Stromal cell of bone marrow (primary cell): Measurements from ENCODE around the gene APBA1.

Experiments used
- DNase-seq: peaks from one replicate; pipeline ENCODE4 v3.0.0-alpha.2; 2012; ENCODE audit warnings: low read depth

Gene APBA1

DNA sequence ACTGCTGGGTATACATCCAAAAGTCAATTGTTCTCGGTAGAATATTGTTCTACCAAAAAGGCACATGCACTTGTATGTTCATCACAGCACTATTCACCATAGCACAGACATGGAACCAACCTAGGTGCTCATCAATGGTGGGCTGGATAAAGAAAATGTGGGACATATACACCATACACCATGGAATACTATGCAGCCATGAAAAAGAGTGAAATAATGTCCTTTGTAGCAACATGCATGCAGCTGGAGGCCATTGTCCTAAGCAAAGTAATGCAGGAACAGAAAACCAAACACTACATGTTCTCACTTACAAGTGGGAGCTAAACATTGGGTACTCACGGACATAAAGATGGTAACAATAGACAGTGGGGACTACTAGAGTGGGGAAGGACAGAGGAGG, 145.5 kb downstream of the APBA1 start:
- DNase-seq, result no peak

DNA sequence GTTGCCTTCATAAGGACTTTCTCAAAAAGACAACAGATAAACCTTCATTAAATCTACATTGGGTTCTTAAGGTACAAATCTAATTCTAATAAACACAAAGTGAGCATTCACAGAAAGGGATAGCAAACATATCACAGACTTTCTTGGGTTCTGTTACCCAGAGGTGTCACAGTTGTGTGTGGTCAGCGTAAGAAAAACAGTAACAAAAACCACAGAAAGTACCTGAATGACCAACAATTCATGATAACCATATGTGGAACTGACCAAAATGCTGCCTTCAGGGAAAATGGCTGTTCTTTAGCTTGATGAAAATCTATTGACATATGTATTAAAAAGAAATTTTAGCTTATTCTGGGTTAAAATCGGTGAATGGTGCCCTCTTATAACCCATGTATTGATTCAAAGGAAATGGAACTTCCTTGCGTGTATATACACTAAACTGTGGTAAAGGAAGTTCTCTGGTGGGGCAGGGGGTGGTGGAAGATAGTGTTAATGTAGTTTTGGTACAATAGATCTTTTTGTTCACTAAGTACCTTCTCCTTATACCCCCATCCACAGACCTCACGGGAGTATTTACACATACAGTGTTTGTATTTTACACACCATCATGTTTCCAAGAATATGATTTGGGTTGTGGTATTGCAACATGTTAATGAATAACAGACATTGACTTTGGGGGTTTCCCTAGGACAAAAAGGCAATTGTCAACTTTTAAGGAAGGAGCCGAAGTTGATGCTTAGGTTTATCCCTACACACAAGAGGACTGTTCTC, 152.5 kb downstream of the APBA1 start:
- no peak for DNase-seq

DNA sequence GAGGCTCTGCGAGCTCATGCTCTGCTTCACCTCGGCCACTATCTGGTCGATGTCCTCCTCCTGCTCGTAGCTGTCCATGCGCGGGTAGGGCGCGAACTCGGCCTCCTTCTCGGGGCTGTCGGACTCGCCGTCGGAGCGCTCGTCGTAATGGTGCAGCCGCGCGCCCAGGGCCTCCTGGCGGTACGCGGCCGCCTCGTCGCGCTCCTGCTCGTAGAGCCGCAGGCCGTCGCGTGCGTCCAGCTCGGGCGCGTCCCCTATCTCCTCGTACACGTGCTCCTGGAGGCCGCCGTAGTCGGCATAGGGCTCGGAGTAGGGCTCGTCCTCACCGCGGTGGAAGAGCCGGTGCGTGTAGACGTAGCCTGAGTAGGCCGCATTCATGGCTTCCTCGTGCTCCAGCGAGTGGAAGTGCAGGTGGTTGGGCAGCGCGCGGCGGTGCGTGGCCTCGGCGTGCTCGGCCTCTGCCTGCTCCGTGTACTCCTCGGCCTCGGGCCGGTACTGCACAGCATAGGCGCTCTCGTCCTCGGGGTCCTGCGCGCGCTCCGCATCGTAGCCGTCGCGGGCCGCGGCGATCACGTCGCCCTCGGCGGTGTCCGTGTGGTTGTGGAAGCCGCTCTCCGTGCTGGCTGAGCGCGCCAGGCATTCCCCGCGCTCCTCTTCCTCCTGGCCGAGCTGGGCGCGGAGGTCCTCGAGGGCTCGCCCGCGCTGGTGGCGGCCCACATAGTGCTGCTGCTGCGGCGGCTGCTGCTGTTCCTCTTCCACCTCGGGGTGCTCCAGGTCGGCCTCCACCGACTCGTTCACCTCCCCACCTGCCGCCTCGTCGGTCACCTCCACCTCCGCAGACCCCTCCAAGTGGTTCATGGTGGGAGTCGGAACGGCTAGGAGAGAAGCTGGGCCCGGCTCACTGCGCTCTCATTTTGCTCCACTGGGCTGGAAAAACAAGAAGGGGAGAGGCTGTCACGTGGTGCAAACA, 155.5 kb downstream of the APBA1 start:
- no peak for DNase-seq

DNA sequence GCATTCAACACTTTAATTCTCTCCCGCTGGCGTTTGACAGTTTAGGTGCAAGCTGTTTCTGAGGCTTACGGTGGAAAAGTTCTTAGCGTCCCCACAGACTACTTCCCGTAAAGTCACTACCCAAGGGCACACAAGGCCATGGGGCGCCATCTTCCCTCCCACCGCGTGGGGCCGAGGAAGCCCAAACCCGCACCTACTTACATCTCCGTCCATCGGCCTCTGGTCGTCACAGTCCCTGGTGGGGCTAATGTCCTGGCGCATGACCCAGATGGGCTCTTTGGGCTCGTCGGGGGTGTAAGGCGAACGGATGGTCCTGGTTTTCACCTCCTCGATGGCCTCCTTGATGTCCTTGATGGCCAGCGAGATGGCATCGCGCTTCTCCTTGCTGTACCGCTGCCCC, 156.4 kb downstream of the APBA1 start:
- no peak for DNase-seq

DNA sequence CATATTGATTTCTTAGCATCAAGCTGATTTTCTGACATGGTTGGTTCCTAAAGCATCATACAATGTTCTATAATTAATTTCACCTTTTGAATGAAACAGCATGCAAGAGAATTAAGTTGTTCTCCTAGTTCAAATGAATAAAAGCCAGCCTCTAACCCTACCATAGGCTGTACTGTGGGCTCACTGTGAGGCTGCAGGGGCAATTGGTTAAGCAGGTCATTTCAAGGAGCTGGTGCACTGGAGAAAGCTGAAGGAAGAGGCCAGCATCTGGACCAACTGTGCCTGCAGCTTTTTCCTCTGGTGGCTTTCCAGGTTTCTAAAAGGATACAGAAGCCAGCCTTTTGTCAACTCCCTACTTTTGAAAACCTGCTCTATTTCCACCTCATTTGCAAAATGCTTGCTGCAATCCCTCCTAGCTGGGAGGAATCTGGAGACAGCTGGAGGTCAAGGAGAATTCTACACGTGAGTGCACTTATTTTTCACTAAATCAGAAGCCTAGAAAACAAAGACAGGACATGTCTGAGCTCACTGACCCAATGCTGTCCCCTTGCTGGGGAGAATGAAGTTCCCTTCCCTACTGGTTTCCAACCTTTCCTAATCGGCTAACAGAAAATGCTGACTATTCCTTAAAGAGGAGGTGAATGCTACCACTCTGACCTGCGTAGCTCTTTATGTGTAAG, 158.9 kb downstream of the APBA1 start:
- no peak for DNase-seq

DNA sequence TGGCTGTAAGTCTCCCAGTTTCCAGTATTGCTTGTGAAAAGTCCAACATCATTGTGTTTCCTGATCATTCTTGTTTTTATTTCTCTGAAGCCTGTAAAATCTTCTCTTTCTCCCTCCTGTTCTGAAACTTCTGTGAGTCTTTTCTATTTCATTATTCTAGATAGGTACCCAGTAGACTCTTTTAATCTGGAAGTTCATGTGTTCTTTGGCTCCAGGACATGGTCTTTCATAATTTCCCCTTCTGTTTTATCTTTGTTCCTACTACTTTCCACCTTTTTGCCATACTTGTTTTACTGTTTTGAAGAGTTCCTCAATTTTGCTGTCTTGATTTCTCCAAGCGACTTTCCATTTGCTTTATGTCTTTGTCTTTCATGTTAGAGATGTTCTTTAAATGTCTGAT, 168.1 kb downstream of the APBA1 start:
- no peak for DNase-seq

DNA sequence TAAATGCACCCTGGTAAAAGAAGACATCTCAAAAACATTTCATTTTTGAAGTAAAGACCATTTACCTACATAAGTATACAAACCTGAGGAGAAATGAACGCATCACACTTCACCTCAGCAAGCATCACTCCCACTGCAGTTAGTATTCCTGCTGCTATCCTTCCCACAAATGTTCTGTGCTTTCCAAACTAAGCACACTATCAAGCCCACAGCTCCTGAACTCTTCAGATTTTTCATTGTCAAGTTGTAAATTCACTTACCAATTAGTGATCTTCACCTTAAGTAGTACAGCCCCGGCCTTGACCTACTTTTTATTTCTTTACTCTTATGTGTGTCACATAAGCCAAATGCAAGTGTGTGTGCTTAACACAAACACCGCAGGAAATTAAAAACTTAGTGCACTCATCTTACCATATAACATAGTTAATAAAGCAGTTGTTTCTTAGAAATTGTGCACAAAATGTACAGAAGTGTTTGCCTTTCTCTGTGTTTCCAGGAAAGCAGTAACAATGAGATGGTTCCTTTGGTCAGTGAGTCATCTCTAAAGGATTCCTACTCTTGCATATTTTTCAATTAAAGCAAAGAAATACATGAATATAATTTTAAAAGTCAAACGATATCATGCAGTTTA, 169.4 kb downstream of the APBA1 start:
- DNase-seq, result peak; percentile 4

DNA sequence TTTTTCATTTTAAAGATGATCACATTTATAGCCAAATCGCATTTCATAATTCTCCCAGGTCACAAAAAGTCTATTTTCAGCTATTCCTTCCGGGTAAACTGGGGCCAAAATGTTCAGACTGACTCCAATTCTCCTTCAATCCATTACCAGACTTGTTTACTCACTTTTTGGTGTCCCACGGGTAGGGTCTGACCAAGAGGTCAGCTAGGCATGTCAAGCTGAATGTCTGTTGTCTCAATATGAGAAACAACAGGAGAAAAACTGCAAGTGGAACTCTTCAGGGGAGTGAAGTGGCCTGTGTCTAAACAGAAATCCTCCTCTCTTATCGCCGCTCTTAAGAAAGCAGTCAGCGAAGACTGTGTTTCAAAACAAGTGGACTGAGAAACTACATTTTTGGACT, 171.3 kb downstream of the APBA1 start:
- DNase-seq, result no peak

DNA sequence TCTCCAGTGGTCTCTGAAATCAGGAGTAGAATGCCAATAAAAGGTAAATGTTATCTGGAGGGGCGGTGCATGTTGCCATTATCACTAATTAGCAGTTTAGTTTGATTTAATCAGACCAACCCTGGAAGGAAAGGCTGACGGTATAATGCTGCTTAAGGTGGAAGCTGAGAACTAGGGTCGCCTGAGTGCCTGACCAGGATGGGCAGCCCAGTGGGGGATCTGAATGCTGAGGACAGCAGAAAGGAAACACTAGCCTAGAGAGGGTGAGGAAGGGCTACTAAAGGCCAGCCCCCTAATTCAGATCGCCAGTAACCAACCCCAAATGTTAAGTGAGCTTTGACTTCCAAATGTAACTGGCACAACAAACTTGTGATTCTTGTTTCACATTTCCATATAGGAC, 172.2 kb downstream of the APBA1 start:
- no peak for DNase-seq

DNA sequence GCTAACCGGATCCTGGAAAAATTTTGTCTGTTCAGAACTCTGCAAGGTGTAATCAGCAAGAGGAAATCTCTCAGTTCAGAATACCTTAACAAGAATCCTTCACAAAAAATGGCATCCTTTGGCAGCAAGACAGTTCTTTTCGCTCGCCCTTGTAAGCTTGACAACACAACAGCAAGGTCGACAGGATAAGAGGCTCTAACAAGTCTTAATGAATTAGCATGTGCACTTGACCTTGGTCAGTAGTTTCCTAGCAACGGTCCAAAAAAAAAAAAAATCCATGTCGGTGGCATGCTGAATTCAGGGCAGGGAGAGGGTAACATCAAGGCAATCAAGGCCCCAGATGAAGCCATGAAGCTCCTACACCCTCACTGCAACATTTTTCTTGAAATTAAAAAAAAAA, 172.8 kb downstream of the APBA1 start:
- no peak for DNase-seq

DNA sequence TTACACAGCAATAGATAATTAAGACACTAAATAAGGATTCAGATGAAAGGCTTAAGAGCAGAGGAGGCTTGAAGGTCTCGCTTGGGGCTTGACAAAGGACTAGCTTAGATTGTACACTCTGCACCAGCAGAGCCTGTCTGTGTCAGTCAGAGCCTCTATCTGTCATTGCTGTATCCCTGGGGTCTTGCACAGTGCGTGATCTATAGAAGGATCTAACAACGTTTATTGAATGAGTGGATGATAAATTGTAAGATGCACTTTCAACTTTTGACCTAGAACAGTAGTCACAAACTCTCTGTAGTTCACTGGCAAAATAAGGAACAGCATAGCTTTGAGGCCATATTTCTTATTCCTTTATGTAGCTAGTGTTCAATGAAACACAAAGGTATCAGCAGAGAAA, 173.7 kb downstream of the APBA1 start:
- no peak for DNase-seq

DNA sequence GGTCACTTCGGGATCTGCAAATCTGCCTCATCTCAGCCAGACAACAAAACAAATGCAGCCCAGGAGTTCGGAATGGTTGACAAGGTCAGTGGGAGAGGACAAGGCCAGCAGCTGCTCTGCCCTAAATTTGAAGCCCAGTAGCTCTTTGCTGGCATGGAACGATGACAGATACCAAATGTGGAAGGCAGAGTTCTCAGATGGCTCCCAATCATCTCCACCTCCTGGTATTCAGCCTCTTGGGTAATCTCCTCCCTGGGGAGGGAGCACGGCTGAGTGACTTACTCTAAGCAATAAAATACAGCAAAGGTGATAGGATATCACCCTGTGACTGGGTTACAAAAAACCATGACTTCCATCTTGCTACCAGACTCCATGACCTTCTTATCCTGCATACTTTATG, 174.4 kb downstream of the APBA1 start:
- no peak for DNase-seq

DNA sequence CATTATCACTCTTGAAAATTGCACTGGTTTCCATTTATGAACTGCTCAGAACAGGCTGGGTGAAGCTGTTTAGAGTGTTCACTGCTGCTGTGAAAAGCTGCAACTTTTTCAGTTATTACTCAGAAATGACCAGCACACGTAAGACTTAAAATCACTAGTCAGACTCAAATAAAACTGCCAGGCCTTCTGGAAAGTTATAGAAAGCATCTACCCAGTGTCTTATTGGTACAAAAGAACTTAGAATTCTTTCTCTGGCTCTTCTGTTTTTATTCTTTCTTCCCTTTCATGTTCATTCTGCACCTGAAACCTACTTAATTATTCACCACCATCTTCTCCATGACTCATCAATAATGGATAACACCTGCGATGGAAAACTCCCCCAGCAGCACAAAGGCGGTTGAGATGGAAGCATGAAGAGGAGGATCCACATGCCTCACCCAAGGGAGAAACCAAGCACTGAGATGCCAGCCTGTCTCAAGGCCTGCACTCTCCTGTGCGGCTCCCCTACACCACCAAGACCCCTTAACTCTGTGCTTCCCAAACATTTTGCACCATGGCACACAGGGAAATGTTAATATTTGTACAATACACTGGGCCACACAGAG, 175.2 kb downstream of the APBA1 start:
- no peak for DNase-seq

DNA sequence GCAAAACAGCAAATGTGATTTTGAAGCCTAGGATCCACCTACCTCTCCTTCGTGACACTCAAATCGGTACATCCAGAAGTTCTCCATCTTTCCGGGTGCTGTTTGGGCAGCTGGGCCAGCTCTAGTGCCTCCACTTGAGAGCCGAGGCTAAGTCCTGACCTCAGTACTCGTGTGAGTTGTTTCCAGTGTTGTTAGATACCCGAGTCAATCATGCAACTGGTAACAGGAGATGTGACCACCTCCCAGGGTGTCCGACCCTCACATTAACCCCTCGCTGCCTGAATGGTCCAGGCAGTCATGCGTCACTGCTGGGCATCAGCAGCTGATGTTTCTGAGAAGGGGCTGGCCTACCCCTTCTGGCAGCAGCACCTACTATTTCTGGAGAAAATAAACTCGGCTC, 176.9 kb downstream of the APBA1 start:
- DNase-seq, result no peak

DNA sequence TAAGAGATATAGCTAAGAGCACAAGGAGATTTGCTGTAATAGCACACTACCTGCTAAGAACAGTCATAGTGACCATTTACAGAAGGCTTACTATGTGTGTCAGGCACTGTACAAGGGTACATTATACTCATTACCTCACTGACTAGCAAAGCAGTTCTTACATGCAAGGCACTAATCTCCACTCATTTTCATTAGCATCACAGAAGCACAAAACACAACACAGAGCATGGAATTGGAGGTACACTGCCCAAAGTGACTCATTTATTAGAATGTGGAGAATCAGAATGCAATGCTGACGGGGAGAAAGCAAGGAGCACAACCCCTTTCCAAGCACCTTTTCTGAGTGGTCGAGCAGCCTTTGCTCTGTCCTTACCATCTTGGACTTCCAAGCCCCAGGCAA, 177.4 kb downstream of the APBA1 start:
- DNase-seq, result no peak

DNA sequence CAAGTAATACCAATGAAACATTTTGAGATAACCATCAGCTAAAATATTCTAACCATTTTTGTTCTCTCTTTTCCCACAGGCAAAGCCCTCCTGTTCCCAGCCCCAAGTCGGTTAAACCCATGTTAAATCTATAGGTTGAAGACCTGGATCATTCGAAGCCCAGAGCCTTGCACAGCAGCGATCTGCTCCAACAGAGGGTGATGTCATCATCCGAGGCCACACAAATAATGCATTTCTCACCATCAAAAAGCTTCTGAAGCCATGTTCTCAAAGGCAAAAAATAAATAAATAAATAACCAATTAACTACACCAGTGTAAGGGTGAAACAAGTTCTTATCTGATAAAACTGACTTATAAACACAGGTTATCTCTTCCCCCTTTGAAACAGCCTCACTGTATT, 178.0 kb downstream of the APBA1 start:
- DNase-seq, result no peak

DNA sequence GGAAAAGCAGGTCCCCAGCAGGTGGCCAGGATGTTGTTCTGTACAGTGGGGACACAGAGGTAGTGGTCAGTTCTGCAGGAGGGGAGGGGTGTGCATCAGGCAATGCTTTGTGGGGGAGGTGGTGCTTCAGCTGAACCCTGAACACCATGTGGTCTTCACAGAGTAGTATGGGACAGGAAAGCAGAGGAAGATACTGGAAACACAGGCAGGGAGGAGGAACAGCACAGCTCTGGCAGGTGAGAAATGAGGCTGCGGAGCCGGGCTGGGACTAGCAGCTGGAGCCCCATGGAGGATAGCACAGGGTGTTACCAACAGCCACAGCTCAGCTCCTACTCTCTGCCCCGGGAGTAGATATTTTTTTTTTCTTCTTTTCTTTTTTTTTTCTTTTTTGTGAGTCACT, 185.7 kb downstream of the APBA1 start:
- no peak for DNase-seq

DNA sequence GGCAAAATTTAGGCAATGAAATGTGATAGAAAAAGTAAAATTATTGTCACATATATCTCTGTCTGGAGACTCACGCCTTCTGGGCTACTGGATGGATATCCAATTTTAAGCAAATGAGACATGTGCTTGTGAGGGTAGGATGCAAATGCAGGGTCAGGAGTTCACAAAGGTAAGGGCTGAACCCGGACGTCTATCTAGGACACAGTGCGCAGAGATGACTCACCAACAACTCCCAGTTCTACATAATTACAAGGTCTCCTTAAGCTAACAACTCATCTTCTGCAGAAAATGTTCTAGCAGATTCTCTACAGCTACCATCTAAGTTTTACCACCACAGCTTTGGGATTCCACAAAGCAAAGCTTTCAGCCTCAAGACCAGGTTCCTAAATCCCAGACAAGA, 186.7 kb downstream of the APBA1 start:
- DNase-seq, result no peak

DNA sequence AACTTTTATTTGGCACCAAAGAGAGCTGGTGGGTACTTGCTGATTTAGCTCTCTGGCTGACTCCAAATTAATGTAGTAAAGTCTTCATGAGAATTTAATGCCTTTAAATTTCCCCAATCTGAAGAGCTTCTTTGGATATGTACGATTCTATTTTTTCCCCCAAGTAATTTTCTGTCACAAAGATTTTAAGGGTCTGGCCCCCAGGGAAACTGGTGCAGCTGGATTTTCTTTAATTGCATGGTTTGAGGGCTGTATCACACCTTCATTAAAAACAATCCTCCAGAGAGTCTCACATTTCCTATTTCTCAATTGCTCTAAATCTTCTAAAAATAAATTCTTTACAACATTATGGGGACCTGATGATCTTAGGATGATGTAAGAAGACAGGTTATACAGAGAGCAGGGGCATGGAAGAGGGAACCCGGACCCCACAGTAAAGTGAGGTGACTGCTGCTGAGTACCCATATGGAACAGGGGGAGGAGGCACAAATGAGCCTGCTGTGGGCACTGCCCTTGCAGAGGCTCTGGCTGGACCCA, 188.2 kb downstream of the APBA1 start:
- DNase-seq, result no peak

DNA sequence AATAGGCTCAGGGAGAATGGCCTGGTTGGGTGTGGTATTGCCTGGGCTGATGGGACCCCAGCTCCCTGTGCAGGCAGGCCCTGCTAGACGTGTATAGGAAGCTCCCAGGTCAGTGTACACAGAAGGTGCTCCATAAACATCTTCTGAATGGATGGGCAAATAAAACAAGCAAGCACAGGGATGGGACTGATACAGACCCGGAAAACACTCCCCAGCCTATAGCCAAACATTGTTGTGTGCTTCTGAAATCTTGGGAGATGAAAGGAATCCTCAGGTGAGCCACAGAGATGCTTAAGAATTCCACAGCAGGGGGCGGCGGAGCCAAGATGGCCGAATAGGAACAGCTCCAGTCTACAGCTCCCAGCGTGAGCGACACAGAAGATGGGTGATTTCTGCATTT, 195.4 kb downstream of the APBA1 start:
- no peak for DNase-seq

DNA sequence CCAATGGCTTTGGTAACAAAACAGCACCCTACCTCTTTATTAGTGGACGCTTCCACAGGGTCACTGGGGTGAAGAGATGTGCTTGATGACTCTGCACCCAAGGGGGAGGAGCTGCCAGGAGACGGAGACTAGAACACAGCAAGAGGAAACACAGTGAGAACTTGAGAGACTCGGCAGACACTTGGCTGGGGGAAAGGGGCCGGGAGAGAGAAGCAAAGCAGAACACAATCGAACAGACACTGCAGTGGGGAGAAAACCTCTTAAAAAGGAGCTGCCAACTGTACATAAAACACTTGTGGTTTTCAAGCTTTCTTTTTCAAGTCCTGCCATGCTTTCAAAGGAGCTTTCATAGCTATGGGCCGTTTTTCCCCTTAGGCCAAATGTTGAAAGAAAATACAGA, 196.2 kb downstream of the APBA1 start:
- no peak for DNase-seq

DNA sequence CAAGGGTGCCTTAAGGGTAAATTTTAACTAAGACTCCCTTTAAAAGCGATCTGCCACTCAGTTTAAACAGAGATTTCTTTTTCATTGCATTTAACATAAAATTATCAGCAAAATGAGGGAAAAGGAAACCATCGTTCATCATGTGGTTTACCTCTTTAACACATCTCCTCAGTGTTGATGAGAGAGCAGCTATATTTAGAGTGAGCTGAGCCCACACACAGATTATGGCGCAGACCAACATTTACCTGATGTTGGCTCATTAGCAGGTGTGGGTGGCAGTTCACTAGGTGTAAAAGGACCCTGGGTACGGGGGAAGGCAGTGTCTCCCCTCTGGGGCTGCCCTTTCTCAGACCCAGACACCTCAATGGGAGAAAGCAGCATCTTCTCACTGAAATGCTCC, 197.3 kb downstream of the APBA1 start:
- no peak for DNase-seq
